Loucy (cell line): ENCODE data around the gene GSG1L.

Experiments
- H2AFZ ChIP-seq: fragments of 200-600 bp; sonication (generic); 2 replicates; pipeline ENCODE4 v1.6.0; 2016; ENCODE audit warnings: antibody characterized with exemption, mild to moderate bottlenecking, low read length, moderate library complexity
- H3F3A ChIP-seq: fragments of 200-600 bp; 2 replicates; pipeline ENCODE4 v1.6.0; 2016; ENCODE audit warnings: antibody characterized with exemption, low read depth, mild to moderate bottlenecking
- H3K27me3 ChIP-seq: fragments of 200-600 bp; sonication (generic); 2 replicates; pipeline ENCODE4 v1.6.1; 2014; ENCODE audit warnings: low read length, mild to moderate bottlenecking; ENCODE audit not compliant: insufficient read depth, poor library complexity, severe bottlenecking
- H3K36me3 ChIP-seq: fragments of 200-600 bp; sonication (generic); 2 replicates; pipeline ENCODE4 v1.6.1; 2016; ENCODE audit warnings: low read length; ENCODE audit not compliant: insufficient read depth
- H3K4me1 ChIP-seq: fragments of 200-600 bp; sonication (generic); 2 replicates; pipeline ENCODE4 v1.5.1; 2014; ENCODE audit warnings: low read length, mild to moderate bottlenecking; ENCODE audit not compliant: insufficient read depth, poor library complexity, severe bottlenecking
- H3K4me2 ChIP-seq: fragments of 200-600 bp; sonication (generic); 2 replicates; pipeline ENCODE4 v1.6.0; 2014; ENCODE audit warnings: antibody characterized with exemption, low read length, low read depth, mild to moderate bottlenecking; ENCODE audit not compliant: poor library complexity, severe bottlenecking
- H3K4me3 ChIP-seq: fragments of 200-600 bp; sonication (generic); 2 replicates; pipeline ENCODE4 v1.5.1; 2014; ENCODE audit warnings: low read length, mild to moderate bottlenecking, mixed read lengths; ENCODE audit not compliant: poor library complexity, severe bottlenecking
- H3K79me2 ChIP-seq: fragments of 200-600 bp; sonication (generic); 2 replicates; pipeline ENCODE4 v1.6.1; 2014; ENCODE audit warnings: low read length; ENCODE audit not compliant: insufficient read depth
- H3K9ac ChIP-seq: fragments of 200-600 bp; sonication (generic); 2 replicates; pipeline ENCODE4 v1.6.0; 2014; ENCODE audit warnings: mild to moderate bottlenecking, low read depth, low read length, moderate library complexity; ENCODE audit not compliant: poor library complexity, severe bottlenecking
- H3K9me2 ChIP-seq: fragments of 200-600 bp; sonication (generic); replicated peaks from 2 replicates; pipeline ENCODE4 v1.6.1; 2016; ENCODE audit warnings: low read depth, low read length, mixed read lengths
- H3K9me3 ChIP-seq: fragments of 200-600 bp; sonication (generic); 2 replicates; pipeline ENCODE4 v1.6.1; 2014; ENCODE audit warnings: mild to moderate bottlenecking, antibody characterized with exemption, low read length, low read depth; ENCODE audit not compliant: insufficient read depth
- H4K20me1 ChIP-seq: fragments of 200-600 bp; sonication (generic); 2 replicates; pipeline ENCODE4 v1.6.0; 2014; ENCODE audit warnings: antibody characterized with exemption, low read length, mild to moderate bottlenecking; ENCODE audit not compliant: insufficient read depth, poor library complexity, severe bottlenecking
- CTCF ChIP-seq: fragments of 200-600 bp; sonication (generic); conservative IDR thresholded peaks from 2 replicates; pipeline ENCODE4 v1.5.1; 2014; ENCODE audit warnings: mild to moderate bottlenecking, antibody characterized with exemption, low read length
- EZH2phosphoT487 ChIP-seq: fragments of 200-600 bp; IDR thresholded peaks from 2 replicates; pipeline ENCODE4 v1.6.1; 2018; ENCODE audit warnings: antibody characterized with exemption, mild to moderate bottlenecking, moderate library complexity, borderline replicate concordance

GSG1L gene

GRCh38 chr16:27801289-27801945 lies 262.1 kb downstream of the GSG1L start:
- Histone ChIP-seq H3F3A (no peaks in the 10 kb centered on the region), H3K4me3 (no peak overlapping the region), H3K4me1 (no peaks in the 10 kb centered on the region), H3K36me3 (no peaks in the 10 kb centered on the region), H2AFZ (no peak overlapping the region), H3K27me3 (no peaks in the 10 kb centered on the region), H3K9me2 (no peaks in the 10 kb centered on the region), H4K20me1 (no peaks in the 10 kb centered on the region), H3K9ac (no peak overlapping the region), H3K79me2 (no peaks in the 10 kb centered on the region), H3K4me2 (no peak overlapping the region), H3K9me3 (no peaks in the 10 kb centered on the region)
- no peak for TF ChIP-seq EZH2phosphoT487
- TF ChIP-seq CTCF: no peak

GRCh38 chr16:27800817-27801216 lies 262.7 kb downstream of the GSG1L start:
- Histone ChIP-seq H3K4me1 (no peaks in the 10 kb centered on the region), H3K9ac (no peak overlapping the region), H2AFZ (no peak overlapping the region), H3K9me2 (no peaks in the 10 kb centered on the region), H3K4me3 (no peak overlapping the region), H4K20me1 (no peaks in the 10 kb centered on the region), H3K36me3 (no peaks in the 10 kb centered on the region), H3K4me2 (no peak overlapping the region), H3K9me3 (no peaks in the 10 kb centered on the region), H3K27me3 (no peaks in the 10 kb centered on the region), H3K79me2 (no peaks in the 10 kb centered on the region), H3F3A (no peaks in the 10 kb centered on the region)
- no peak for TF ChIP-seq CTCF
- no peak for TF ChIP-seq EZH2phosphoT487

GRCh38 chr16:27799896-27800295 lies 263.6 kb downstream of the GSG1L start:
- no peak for TF ChIP-seq EZH2phosphoT487
- TF ChIP-seq CTCF: no peak
- no peak overlapping the region for H3K4me2 ChIP-seq
- H3F3A ChIP-seq: no peaks in the 10 kb centered on the region
- H3K36me3 ChIP-seq: no peaks in the 10 kb centered on the region
- no peak overlapping the region for H3K9ac ChIP-seq
- no peaks in the 10 kb centered on the region for H3K9me3 ChIP-seq
- no peaks in the 10 kb centered on the region for H3K79me2 ChIP-seq
- H3K4me1 ChIP-seq: no peaks in the 10 kb centered on the region
- no peaks in the 10 kb centered on the region for H3K9me2 ChIP-seq
- no peaks in the 10 kb centered on the region for H4K20me1 ChIP-seq
- H3K4me3 ChIP-seq: no peak overlapping the region
- no peaks in the 10 kb centered on the region for H3K27me3 ChIP-seq
- no peak overlapping the region for H2AFZ ChIP-seq
